GM19467 (cell line): ENCODE measurements around the gene SLIT2.

Experiments used
- ATAC-seq: cut with Tn5 transposase; IDR thresholded peaks from one replicate; pipeline ENCODE4 v1.9.1; 2021; ENCODE audit warnings: mild to moderate bottlenecking, moderate library complexity; ENCODE audit not compliant: unreplicated experiment

The SLIT2 gene

GRCh38 chr4:20262221-20262620 lies 10.5 kb downstream of the SLIT2 start:
- no peak for ATAC-seq

GRCh38 chr4:20264688-20265087 lies 13.0 kb downstream of the SLIT2 start:
- ATAC-seq, result no peak

GRCh38 chr4:20265726-20266125 lies 14.0 kb downstream of the SLIT2 start:
- ATAC-seq, result no peak

- ATAC-seq, result no peak
These were observed 14.7 kb downstream of the SLIT2 start for GRCh38 chr4:20266215-20267082.

- no peak for ATAC-seq
These were observed 16.3 kb downstream of the SLIT2 start for GRCh38 chr4:20268028-20268427.

GRCh38 chr4:20269320-20269719 lies 17.6 kb downstream of the SLIT2 start:
- no peak for ATAC-seq

DNA sequence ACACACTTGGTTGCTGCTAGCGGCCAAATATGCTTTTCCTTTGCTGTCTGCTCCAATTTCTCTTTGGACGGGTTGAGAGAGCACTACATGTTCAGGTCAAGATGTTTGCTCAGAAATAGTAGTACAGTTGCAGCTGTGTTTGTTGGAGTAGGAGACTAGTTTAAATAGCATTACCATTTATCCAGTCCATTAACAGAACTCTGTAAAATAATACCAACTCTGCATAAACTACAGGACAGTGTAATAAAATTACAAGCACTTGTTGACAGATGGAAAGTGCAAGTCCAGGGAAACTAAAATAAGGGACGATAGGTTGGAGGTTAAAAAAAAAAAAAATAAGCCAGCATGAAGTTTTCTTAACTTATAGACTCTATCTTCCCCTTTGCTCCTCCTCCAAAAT lies 20.2 kb downstream of the SLIT2 start:
- ATAC-seq, result no peak

DNA sequence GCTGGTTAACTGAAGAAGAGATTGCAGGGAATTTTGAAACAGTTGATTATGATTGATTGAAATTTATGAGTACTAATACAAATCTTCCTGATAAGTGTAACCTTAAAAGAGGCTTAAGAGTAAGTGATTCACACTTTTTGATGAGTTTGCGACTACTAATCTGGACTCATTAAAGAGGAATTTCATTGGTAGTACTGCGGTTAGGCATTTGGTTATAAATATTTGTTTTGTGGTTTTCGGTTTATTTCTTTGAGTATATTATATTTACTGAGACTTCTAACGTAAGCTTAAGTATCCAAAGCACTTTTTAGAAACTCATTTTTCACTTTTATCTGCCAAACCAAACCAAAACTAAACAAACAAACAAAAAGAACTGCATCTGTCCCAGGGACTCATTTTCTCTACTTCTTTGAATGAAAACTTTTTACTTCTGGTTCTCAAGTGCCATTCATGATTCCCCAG lies 20.7 kb downstream of the SLIT2 start:
- ATAC-seq, result no peak

GRCh38 chr4:20273793-20274192 lies 22.1 kb downstream of the SLIT2 start:
- no peak for ATAC-seq

DNA sequence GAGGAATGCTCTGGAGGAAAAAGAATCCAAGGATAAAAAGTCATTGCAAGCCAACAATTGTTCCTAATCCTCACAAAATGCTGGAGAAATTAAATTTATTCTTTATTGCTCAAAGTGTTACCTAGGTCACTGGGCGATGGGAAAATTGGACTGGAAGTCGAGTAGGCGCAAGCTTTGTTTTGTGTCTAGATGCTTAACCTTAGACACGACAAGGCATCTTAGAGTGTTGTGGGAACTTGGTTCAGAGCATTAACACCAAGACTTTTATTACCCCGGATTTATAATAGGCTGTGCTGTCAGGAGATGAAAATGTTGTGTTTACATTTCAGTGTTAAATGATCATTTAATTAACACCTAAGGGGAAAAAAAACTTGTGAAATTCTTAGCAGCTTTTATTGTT lies 25.1 kb downstream of the SLIT2 start:
- no peak for ATAC-seq

DNA sequence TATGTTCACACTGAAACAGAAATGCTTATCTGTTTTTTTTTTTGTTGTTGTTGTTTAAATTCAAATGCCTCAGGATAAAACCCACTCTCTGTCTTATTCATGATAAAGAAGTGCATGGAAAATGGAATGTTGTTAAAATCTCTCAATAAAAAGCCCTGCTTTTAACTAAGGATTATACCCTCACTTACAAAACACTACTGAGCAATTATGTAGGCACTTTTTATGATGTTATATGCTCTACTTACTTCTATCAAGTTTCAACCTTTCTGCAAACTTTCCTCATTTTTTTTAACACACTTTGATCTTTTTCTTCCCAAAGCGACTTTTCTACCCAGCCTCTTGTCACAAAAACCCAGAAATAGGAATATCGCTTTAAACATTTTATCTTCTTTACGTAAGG lies 26.5 kb downstream of the SLIT2 start:
- ATAC-seq, result no peak

GRCh38 chr4:20279381-20279780 lies 27.7 kb downstream of the SLIT2 start:
- ATAC-seq, result no peak

GRCh38 chr4:20281453-20281852 lies 29.7 kb downstream of the SLIT2 start:
- ATAC-seq, result no peak

- ATAC-seq, result no peak
These were observed 31.3 kb downstream of the SLIT2 start for GRCh38 chr4:20283039-20283438.

- no peak for ATAC-seq
These were observed 33.3 kb downstream of the SLIT2 start for GRCh38 chr4:20284990-20285389.

DNA sequence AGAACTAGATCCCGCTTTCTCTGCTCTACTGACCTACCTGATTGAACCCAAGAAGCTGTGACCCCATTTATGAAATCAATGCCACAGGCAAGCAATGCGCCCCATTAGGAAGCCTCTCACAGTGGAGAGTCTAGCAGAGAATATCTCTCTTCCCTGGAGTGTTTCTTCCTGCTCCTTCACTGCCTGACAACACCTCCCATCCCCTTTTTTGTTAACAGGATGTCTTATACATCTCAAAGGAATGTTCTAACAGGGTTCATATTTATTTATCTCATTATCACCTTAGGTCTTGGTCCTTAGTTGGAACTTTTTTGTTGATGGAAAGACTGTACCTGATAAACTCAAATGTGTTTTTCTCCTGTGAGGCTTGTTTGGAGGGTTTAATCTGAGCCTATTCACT lies 35.5 kb downstream of the SLIT2 start:
- ATAC-seq, result no peak

GRCh38 chr4:20288047-20288650 lies 36.4 kb downstream of the SLIT2 start:
- ATAC-seq, result no peak

DNA sequence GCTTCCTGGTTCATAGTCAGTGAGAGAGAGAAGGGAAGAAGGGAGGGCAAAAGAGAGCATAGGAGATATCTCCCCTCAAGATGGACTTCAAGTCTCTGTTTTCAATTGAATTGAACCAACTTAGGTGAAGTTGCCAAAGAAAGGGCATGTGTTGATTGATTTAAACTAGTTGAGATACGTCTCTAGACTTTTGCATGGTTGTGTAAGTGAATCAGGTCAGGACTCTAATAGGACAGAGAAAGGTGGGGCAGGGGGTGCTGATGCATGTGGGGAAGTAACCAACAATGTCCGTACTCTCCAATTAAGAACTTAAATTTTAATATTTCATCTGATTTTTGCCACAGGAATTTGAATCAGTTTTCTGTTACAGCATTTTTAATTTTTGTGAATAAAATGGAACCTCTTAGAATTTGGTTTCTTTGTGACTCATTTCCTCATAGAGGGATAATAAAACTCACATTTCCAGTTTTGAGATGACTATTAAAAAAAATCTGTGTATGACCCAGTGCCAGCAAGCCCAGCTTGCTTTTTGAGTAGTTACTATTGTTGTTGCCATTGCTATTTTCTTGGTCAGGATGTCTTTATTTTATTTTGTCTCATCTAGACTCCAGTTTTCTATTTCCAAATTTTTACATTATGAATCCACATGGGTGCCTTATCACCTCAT lies 37.3 kb downstream of the SLIT2 start:
- ATAC-seq, result no peak

GRCh38 chr4:20289782-20290181 lies 38.1 kb downstream of the SLIT2 start:
- ATAC-seq, result no peak

GRCh38 chr4:20292739-20293138 lies 41.0 kb downstream of the SLIT2 start:
- no peak for ATAC-seq

GRCh38 chr4:20297261-20297660 lies 45.6 kb downstream of the SLIT2 start:
- ATAC-seq, result no peak

DNA sequence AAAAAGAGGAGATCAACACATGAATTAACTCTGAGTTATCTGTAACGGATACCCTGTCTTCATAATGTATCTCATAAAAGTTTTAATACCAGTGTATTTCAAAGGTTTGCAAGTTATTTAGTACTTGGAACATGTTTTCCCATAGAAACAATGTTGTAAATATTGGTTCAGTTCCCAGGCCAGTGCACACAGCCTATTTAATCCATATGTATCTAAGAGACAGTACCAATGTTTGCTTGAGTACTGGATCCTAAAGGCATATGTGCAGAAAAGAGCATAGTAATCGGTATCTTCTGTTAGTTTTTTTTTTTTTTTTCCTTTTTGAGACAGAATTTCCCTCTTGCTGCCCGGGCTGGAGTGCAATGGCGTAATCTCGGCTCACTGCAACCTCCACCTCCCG lies 46.1 kb downstream of the SLIT2 start:
- no peak for ATAC-seq
